A673 (cell line): Measurements from ENCODE around the gene ELFN1. TPM values are rescaled to one million over a fixed set of nuclear protein-coding genes. Genes with fewer than 3 reads are reported as not detected.

Experiments
- BruUV-seq: library from RNA; stranded (reverse); fragments of 400-500 nt; replicated peaks from 2 replicates; lab custom pipeline; 2021; lab: Mats Ljungman, UMichigan
- CTCF ChIA-PET: fragments of 300-600 bp; sonication (Branson Sonifier 250); formaldehyde crosslinking; loops from one replicate; lab custom pipeline; 2022; ENCODE audit warnings: antibody characterized with exemption; lab: Charles Lee
- POLR2A ChIA-PET: fragments of 300-600 bp; sonication (Branson Sonifier 250); formaldehyde crosslinking; loops from one replicate; lab custom pipeline; 2022; ENCODE audit warnings: antibody characterized with exemption; ENCODE audit not compliant: low non-redundant PET; lab: Charles Lee
- DNase-seq: peaks from one replicate; pipeline ENCODE4 v3.0.0-alpha.2; 2015; ENCODE audit warnings: low spot score
- H3K27ac ChIP-seq: fragments of 200-600 bp; sonication (generic); 2 replicates; pipeline ENCODE4 v1.5.1; 2016; ENCODE audit warnings: mixed run types, low read depth, mild to moderate bottlenecking, mixed read lengths, antibody characterized with exemption, low read length; ENCODE audit not compliant: poor library complexity, severe bottlenecking
- H3K27me3 ChIP-seq: fragments of 200-600 bp; sonication (generic); replicated peaks from 2 replicates; pipeline ENCODE4 v1.6.1; 2017; ENCODE audit warnings: mixed run types, low read depth, mild to moderate bottlenecking, mixed read lengths, antibody characterized with exemption, low read length; ENCODE audit not compliant: insufficient read depth, poor library complexity
- H3K36me3 ChIP-seq: fragments of 200-600 bp; sonication (generic); 2 replicates; pipeline ENCODE4 v1.6.1; 2016; ENCODE audit warnings: mixed run types, mild to moderate bottlenecking, mixed read lengths, antibody characterized with exemption, low read length; ENCODE audit not compliant: insufficient read depth, poor library complexity, severe bottlenecking
- H3K4me1 ChIP-seq: fragments of 200-600 bp; sonication (generic); 2 replicates; pipeline ENCODE4 v1.6.1; 2017; ENCODE audit warnings: mixed run types, mild to moderate bottlenecking, mixed read lengths, antibody characterized with exemption, low read length; ENCODE audit not compliant: insufficient read depth, poor library complexity, severe bottlenecking
- H3K4me3 ChIP-seq: fragments of 200-600 bp; sonication (generic); 2 replicates; pipeline ENCODE4 v1.5.1; 2016; ENCODE audit warnings: low read depth, mixed run types, mild to moderate bottlenecking, mixed read lengths, low read length; ENCODE audit not compliant: poor library complexity, severe bottlenecking
- H3K9me3 ChIP-seq: fragments of 200-600 bp; sonication (generic); 2 replicates; pipeline ENCODE4 v1.6.1; 2016; ENCODE audit warnings: mixed run types, low read depth, mild to moderate bottlenecking, mixed read lengths, antibody characterized with exemption, low read length; ENCODE audit not compliant: poor library complexity, severe bottlenecking
- CTCF ChIP-seq: fragments of 300-800, 200-600 bp; sonication (generic); conservative IDR thresholded peaks from 2 replicates; pipeline ENCODE4 v1.5.1; 2017; ENCODE audit warnings: low read depth, mild to moderate bottlenecking, antibody characterized with exemption, low read length, moderate library complexity, mixed read lengths
- EZH2 ChIP-seq: fragments of 200-600 bp; sonication (generic); IDR thresholded peaks from 2 replicates; pipeline ENCODE4 v1.6.1; 2017; ENCODE audit warnings: borderline replicate concordance, low read depth, mild to moderate bottlenecking, mixed read lengths, antibody characterized with exemption, low read length; ENCODE audit not compliant: poor library complexity, severe bottlenecking
- intact Hi-C: fragments of 100-400 bp; cut with micrococcal nuclease; formaldehyde crosslinking; loops from one replicate; pipeline ENCODE4 v1.10.0; 2022; ENCODE audit not compliant: unreplicated experiment
- total RNA-seq: library from RNA; stranded (reverse); gene quantifications from 2 replicates; pipeline ENCODE4 v1.2.3, GENCODE V29; 2021

The ELFN1 gene
- total RNA-seq, 1 experiment from 2014 or later: not detected

- no peak overlapping the region for H3K27ac ChIP-seq
- no peaks in the 10 kb centered on the region for H3K4me1 ChIP-seq
- POLR2A ChIA-PET: no interaction called here
- peaks cover 9% of the 10 kb centered on the region for H3K27me3 ChIP-seq
- no peak overlapping the region for H3K4me3 ChIP-seq
- intact Hi-C loops: no loop called here
- TF ChIP-seq EZH2 (no peak), CTCF (no peak)
- H3K36me3 ChIP-seq: no peaks in the 10 kb centered on the region
- no peak for DNase-seq
- H3K9me3 ChIP-seq: peaks cover 5% of the 10 kb centered on the region
- no TSS peak for BruUV-seq
- CTCF ChIA-PET: no interaction called here
Measured at GRCh38 chr7:1729183-1729582, 59.1 kb downstream of the ELFN1 start.

- ChIA-PET POLR2A (no interaction called here), CTCF (no interaction called here)
- intact Hi-C loops: no loop called here
Measured at GRCh38 chr7:1729773-1730172, 59.7 kb downstream of the ELFN1 start.

GRCh38 chr7:1732072-1732471, 62.0 kb downstream of the ELFN1 start:
- intact Hi-C loops: no loop called here
- H3K36me3 ChIP-seq: no peaks in the 10 kb centered on the region
- no peak for DNase-seq
- no peak for TF ChIP-seq EZH2
- TF ChIP-seq CTCF: no peak
- H3K27me3 ChIP-seq: peaks cover 13% of the 10 kb centered on the region
- POLR2A ChIA-PET: no interaction called here
- CTCF ChIA-PET: no interaction called here
- H3K27ac ChIP-seq: no peak overlapping the region
- no peak overlapping the region for H3K4me3 ChIP-seq
- BruUV-seq: no TSS peak
- peaks cover 5% of the 10 kb centered on the region for H3K9me3 ChIP-seq
- H3K4me1 ChIP-seq: no peaks in the 10 kb centered on the region

More at GRCh38 chr7:1729773-1730172, 59.7 kb downstream of the ELFN1 start:
- TF ChIP-seq EZH2: no peak
- TF ChIP-seq CTCF: no peak
- no peak overlapping the region for H3K4me3 ChIP-seq
- no TSS peak for BruUV-seq
- H3K9me3 ChIP-seq: peaks cover 5% of the 10 kb centered on the region
- H3K4me1 ChIP-seq: no peaks in the 10 kb centered on the region
- H3K36me3 ChIP-seq: no peaks in the 10 kb centered on the region
- DNase-seq: no peak
- no peak overlapping the region for H3K27ac ChIP-seq
- peaks cover 13% of the 10 kb centered on the region for H3K27me3 ChIP-seq
